MG63 (cell line): Measurements from ENCODE around the gene JPT2. TPM values are rescaled to one million over a fixed set of nuclear protein-coding genes. Genes with fewer than 3 reads are reported as not detected.
A peak's percentile ranks its signal among the peaks of the same experiment; 100 is the strongest.
"Not testable (repeated sequence)": the region's sequence is repeated elsewhere in the genome, so short reads cannot be mapped to it uniquely, and the experiment has no call there.

Experiments
- DNase-seq: peaks from one replicate; pipeline ENCODE4 v3.0.0-alpha.2; 2020
- H3K27me3 ChIP-seq: fragments of 250-450 bp; sonication (Bioruptor Pico); 2 replicates; pipeline ENCODE4 v1.5.1; 2020; ENCODE audit warnings: mild to moderate bottlenecking, moderate library complexity
- H3K36me3 ChIP-seq: fragments of 250-450 bp; sonication (Bioruptor Pico); 2 replicates; pipeline ENCODE4 v1.5.1; 2020; ENCODE audit warnings: mild to moderate bottlenecking, moderate library complexity
- H3K4me3 ChIP-seq: fragments of 250-450 bp; sonication (Bioruptor Pico); 2 replicates; pipeline ENCODE4 v1.5.1; 2020; ENCODE audit warnings: mild to moderate bottlenecking, moderate library complexity
- H3K9me3 ChIP-seq: fragments of 250-450 bp; sonication (Bioruptor Pico); 2 replicates; pipeline ENCODE4 v1.5.1; 2020; ENCODE audit warnings: mild to moderate bottlenecking, moderate library complexity
- total RNA-seq: library from RNA; depleted of rRNA; stranded (reverse); fragments of >200 nt; shearing (Covaris generic); gene quantifications from 2 replicates; pipeline ENCODE4 v1.2.3, GENCODE V29; 2014; ENCODE audit warnings: low replicate concordance

Gene JPT2
- total RNA-seq, 1 experiment from 2014 or later, result 129 TPM

DNA sequence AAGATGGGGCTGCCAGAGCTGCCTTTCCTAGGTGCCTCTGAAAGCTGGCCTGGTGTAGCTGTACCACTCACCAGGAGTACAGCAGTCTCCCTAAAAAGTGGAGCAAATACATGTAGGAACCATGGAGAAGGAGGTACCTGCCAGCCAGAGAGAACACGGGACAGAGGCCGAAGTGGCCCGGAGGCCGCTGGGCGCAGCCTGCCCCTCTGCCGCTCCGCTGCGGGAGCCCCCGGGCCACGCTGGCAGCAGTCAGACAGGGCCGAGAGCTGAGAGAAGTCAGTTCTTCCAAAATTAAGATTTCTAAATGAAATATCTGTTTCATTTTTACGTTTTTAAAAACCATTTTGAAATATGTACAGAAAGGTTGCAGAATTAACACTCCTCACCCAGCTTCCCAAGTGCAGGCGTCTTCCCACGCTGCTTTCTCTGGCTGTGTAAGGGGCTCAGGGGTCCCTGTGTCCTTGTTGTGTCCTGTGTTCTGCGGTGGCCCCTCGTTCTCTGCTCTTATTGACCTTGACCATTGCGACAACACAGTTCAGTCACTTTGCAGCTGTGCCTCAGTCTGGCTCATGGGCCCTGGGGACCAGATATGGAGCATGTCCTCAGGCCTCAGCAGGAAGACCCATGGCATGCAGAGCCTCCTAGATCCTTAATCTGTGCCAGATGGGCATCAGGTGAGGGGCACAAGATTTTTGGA, 32.9 kb downstream of the JPT2 start:
- no peak for DNase-seq
- H3K9me3 ChIP-seq, result no peaks in the 10 kb centered on the region
- H3K27me3 ChIP-seq, result no peaks in the 10 kb centered on the region
- H3K4me3 ChIP-seq, result no peak overlapping the region
- peaks cover 26% of the 10 kb centered on the region for H3K36me3 ChIP-seq

DNA sequence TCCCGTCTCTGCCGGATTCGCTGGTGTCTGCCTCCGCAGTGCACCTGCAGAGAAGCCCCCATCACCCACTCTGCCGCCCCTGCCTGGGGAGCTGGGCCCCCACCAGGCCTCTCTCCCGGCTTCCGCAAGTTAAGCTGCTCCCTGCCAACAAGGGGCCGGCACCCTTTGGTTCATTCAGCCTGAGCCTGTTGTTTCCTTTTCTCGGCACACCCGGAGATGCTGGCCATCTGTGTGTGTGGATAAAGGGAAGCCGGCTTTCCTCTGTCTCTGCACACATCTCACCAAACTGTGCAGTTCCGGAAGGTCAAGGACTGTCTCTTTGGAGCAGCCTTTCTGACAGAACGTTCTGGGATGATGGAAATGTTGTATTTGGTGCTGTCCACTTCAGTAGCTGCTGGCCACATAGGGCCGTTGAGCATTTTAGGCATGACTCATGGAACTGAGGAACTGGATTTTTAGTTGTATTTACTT, 34.7 kb downstream of the JPT2 start:
- H3K36me3 ChIP-seq, result peaks cover 19% of the 10 kb centered on the region
- no peaks in the 10 kb centered on the region for H3K9me3 ChIP-seq
- H3K4me3 ChIP-seq, result no peak overlapping the region
- no peak for DNase-seq
- H3K27me3 ChIP-seq, result no peaks in the 10 kb centered on the region

DNA sequence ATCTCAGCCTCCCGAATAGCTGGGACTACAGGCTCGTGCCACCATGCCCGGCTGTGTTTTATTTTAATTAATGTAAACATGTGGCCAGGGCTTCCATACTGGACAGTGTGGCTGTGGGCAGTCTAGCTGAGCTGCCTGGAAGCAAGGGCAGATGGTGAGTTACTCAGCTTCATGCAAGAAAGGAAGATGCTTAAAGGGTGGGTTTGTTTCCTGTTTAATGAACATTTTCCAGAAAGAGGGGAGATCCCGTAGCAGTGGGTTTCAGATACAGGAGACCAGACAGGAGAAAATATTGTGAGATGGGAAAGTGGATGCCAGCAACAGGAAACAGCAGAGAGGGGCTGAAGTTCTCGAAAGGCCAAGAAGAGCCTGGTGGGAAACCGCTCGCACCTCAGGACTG, 35.3 kb downstream of the JPT2 start:
- no peaks in the 10 kb centered on the region for H3K9me3 ChIP-seq
- no peaks in the 10 kb centered on the region for H3K27me3 ChIP-seq
- no peak overlapping the region for H3K4me3 ChIP-seq
- DNase-seq, result no peak
- H3K36me3 ChIP-seq, result peaks cover 15% of the 10 kb centered on the region

DNA sequence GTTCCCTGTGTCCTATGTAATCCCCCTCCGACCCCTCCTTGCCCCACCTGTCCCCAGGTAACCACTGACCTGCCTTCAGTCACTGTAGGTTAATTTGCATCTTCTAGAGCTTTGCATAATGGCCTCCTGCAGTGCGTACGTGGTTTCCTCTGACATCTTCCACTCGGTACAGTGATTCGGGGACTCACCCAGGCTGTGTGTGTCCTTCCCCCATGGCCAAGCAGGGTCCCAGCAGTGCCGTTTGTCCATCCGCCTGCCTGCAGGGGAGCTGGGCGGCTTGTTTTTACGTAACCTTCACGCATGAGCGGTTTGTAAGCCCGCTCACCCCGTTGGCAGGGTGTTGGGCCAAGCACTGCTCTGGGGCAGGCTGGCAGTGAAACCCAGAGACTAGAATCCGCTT, 35.9 kb downstream of the JPT2 start:
- H3K4me3 ChIP-seq, result no peak overlapping the region
- H3K36me3 ChIP-seq, result peaks cover 9% of the 10 kb centered on the region
- H3K9me3 ChIP-seq, result no peaks in the 10 kb centered on the region
- no peak for DNase-seq
- no peaks in the 10 kb centered on the region for H3K27me3 ChIP-seq

DNA sequence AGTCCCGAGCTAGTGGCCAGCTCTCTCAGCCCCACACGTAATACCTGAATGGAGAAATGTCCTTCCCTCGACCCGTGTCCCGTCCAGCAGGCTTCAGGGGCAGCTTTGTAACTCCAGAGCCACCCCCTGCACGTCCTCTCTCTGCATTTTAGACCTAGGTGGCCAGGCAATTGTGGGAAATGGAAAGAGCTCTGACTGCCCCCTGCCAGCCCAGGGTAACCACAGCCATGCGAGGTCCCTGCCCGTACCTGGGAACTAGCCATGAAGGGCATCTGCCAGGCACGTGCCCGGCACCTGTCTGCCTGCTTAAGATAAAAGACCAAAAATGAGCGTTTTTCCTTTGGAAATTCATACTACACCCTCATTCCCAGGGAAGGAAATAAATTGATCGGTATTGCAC, 37.1 kb downstream of the JPT2 start:
- Histone ChIP-seq H3K4me3 (no peak overlapping the region), H3K27me3 (no peaks in the 10 kb centered on the region)
- DNase-seq, result no peak

DNA sequence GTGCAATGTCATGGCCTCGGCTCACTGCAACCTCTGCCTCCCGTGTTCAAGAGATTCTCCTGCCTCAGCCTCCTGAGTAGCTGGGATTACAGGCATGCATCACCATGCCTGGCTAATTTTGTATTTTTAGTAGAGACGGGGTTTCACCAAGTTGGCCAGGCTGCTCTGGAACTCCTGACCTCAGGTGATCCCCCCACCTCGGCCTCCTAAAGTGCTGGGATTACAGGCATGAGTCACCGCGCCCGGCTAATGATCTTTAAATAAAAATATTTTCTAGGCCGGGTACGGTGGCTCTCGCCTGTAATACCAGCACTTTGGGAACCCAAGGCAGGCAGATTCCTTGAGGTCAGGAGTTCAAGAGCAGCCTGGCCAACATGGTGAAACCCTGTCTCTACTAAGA, 40.2 kb downstream of the JPT2 start:
- H3K27me3 ChIP-seq, DNase-seq, H3K9me3 ChIP-seq, H3K4me3 ChIP-seq: not testable (repeated sequence)
- H3K36me3 ChIP-seq, result peaks cover 16% of the 10 kb centered on the region

More for the DNA sequence above, 37.1 kb downstream of the JPT2 start:
- Histone ChIP-seq H3K36me3 (peaks cover 11% of the 10 kb centered on the region), H3K9me3 (no peaks in the 10 kb centered on the region)

DNA sequence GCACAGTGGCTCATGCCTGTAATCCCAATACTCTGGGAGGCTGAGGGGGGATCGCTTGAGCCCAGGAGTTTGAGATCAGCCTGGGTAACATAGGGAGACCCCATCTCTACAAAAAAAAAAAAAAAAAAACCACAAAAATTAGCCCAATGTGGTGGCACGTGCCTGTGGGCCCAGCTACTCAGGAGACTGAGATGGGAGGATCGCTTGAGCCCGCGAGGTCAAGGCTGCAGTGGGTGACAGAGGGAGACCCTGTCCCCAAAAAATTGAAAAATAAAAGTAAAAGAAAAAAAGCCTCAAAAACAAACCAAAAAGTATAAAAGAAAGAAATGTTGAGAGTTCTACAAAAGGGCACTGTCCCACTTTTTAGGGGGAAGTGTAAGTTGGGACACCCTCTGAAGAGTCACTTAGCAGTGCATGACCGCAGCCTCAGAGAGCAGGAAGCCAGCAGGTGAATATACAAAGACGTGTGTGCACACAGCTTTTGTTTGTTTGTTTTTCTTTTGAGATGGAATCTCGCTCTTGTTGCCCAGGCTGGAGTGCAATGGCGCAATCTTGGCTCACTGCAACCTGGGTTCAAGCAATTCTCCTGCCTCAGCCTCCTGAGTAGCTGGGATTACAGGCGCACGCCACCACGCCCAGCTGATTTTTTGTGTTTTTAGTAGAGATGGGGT, 41.6 kb downstream of the JPT2 start:
- DNase-seq, H3K4me3 ChIP-seq, H3K27me3 ChIP-seq, H3K9me3 ChIP-seq: not testable (repeated sequence)
- H3K36me3 ChIP-seq, result peaks cover 16% of the 10 kb centered on the region

DNA sequence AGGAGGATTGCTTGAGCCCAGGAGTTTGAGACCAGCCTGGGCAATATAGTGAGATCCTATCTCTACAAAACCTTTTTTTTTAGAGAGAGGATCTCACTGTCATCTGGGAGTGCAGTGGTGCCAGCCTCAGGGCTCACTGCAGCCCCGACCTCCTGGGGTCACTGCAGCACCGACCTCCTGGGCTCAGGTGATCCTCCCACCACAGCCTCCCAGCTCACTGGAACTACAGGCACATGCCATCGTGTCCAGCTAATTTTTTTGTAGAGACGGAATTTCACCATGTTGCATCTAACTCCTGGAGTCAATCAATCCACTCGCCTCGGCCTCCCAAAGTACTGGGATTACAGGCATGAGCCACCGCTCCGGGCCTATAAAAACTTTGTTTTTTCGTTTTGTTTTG, 43.3 kb downstream of the JPT2 start:
- Histone ChIP-seq H3K36me3 (peaks cover 23% of the 10 kb centered on the region), H3K27me3 (no peaks in the 10 kb centered on the region)
- DNase-seq, result no peak

DNA sequence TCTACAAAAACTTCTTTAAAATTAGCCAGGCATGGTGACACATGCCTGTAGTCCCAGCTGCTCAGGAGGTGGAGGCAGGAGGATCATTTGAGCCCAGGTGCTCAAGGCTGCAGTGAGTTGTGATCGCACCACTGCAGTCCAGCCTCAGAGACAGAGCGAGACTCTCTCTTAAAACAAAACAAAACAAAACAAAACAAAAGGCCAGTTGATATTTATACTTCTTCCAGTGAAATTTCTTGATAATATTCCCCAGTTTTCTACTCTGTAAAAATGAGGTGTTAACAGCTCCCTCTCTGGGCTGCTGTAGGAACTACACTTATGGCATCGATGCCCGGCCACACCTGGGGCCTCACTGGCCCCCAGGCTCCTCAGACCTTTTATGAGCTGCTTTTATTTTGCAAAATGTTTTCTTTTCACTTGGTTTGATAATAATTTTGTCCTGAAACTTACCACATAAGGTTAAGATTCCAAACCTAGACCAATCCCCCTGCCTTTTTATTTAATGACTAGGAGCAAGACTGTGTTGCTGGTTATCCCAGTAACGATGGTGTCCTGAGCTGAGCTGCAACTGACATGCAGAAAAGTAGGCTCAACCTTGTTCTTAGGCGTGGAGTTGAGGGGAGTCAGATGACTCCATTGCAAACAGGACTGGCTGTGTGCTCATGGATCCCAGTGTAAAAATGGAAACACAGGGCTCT, 45.5 kb downstream of the JPT2 start:
- peak; percentile 38 for DNase-seq
- peaks cover 39% of the 10 kb centered on the region for H3K36me3 ChIP-seq
- H3K27me3 ChIP-seq, result no peaks in the 10 kb centered on the region
- no peak overlapping the region for H3K4me3 ChIP-seq
- H3K9me3 ChIP-seq, result no peaks in the 10 kb centered on the region

More for the DNA sequence above, 43.3 kb downstream of the JPT2 start:
- H3K4me3 ChIP-seq, result no peak overlapping the region
- no peaks in the 10 kb centered on the region for H3K9me3 ChIP-seq

DNA sequence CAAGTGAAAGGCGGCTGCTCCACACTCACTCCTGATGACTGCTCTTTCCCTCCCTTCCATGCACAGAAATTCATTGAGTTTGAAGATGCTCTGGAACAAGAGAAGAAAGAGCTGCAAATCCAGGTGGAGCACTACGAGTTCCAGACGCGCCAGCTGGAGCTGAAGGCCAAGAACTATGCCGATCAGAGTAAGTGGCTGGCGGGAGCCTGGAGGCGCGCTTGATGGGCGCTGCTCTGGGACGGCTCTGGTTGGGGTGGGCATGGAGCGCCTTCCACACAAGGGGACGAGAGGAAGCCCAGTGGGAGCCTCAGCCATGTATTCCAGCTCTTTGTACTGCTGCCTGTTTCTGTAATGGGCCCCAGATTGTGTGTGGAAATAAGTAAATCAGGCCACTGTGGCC, 46.4 kb downstream of the JPT2 start:
- Histone ChIP-seq H3K9me3 (no peaks in the 10 kb centered on the region), H3K27me3 (no peaks in the 10 kb centered on the region), H3K4me3 (no peak overlapping the region), H3K36me3 (peaks cover 44% of the 10 kb centered on the region)
- no peak for DNase-seq

DNA sequence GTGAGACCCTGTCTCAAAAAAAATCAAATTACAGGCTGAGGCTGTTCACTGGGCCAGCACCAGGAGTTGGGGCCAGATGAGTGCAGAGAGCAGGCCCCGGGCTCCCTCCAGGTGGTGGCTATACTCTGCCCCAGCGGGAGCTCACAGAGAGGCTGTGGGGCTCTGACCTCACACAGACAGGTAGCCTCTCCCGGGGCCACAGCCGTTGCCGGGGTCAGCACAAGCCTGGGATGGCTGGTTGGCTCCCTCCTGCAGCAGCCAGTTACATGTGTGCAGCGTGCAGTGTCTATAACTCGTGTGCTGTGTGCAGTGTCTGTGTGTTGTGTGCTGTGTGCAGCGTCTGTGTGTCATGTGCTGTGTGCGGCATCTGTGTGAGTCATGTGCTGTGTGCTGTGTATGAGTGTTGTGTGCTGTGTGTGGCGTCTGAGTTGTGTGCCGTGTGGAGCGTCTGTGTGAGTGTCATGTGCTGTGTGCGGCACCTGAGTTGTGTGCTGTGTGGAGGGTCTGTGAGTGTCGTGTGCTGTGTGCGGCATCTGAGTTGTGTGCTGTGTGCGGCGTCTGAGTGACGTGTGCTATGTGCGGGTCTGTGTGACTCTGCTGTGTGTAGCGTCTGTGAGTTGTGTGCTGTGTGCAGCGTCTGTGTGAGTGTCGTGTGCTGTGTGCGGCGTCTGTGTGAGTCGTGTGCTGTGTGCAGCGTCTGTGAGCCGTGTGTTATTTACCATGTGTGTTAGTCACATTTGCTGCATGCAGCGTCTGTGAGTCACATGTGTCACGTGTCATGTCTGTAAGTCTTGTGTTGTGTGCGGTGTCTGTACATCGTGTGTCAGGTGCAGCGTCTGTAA, 48.8 kb downstream of the JPT2 start:
- no peaks in the 10 kb centered on the region for H3K27me3 ChIP-seq
- no peak overlapping the region for H3K4me3 ChIP-seq
- DNase-seq, result no peak
- no peaks in the 10 kb centered on the region for H3K9me3 ChIP-seq
- peaks cover 47% of the 10 kb centered on the region for H3K36me3 ChIP-seq

DNA sequence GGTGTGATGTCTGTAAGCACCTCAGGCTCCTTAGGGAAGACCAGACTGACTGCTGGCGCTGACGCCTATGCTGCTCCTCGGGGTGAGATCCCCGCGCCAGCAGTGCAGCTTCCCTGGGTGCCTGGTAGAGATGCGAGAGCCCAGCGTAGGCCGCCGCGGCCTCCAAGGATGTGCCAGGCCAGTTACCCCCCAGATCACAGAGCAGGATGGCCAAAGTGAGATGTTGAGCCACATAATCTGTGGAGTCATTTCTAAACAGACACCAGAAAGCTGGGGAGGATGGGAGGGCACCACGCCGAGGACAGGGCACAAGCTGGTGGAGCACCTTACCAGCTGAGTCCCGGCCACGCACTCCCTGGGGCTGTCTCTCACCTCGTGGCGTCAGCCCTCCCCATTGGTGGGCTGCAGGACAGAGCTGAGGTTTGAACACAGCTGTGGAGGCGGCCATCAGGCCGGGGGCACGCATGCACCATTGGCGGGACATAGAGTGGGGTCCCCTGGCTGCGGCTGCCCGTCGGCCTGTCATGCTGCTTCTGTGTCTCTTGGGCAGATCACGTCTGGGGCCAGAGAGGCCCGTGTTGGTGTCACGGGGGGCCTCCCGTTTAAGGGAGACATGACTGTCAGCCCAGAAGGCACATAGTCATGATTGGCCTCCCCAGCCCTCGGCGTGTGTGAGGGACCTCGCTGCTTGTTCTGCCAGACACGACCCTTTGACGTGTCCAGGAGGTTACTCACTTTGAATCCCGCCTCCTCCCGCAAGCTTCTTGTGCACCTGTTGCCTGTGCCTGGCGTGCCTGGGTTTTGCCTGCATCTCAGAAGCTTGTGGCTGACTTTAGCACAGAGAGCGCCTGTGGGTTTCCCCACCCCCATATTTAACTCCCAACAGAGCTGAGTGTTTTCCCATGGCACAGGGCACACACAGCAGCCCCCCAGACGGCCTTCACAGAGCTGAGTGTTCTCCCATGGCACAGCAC, 49.9 kb downstream of the JPT2 start:
- no peaks in the 10 kb centered on the region for H3K27me3 ChIP-seq
- no peak overlapping the region for H3K4me3 ChIP-seq
- DNase-seq, result no peak
- H3K9me3 ChIP-seq, result no peaks in the 10 kb centered on the region
- peaks cover 53% of the 10 kb centered on the region for H3K36me3 ChIP-seq

DNA sequence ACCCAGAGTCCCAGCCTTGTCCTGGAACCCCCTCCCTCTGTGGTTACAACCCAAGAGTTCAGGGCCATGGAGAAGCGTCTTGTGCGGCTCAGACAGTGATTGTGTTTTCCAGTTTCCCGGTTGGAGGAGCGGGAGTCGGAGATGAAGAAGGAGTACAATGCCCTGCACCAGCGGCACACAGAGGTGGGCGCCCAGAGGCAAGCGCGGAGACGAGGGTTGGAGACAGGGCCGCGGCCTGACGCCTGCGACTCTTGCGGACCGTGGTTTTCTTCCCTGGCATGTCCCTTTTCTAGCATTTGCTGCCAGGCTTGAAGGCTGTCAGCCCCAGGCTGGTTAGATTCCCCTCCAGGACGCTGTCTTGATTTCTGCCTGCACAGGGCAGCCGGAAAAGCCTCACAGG, 50.9 kb downstream of the JPT2 start:
- Histone ChIP-seq H3K36me3 (peaks cover 63% of the 10 kb centered on the region), H3K4me3 (no peak overlapping the region), H3K9me3 (no peaks in the 10 kb centered on the region), H3K27me3 (no peaks in the 10 kb centered on the region)
- no peak for DNase-seq

DNA sequence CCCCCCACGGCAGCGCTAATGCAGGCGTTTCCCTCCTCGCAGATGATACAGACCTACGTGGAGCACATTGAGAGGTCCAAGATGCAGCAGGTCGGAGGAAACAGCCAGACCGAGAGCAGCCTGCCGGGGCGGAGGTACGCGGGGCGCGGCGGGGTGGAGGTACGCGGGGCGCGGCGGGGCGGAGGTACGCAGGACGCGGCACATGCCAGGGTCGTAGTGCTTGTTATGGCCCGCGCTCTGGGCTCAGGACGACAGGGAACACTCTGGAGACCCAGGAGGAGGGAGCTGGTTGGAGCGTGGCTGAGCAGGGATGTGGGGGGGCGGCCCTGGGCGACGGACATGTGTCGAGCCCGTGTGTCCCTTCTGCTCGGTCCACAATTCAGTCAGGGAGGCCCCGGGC, 51.4 kb downstream of the JPT2 start:
- H3K9me3 ChIP-seq, result no peaks in the 10 kb centered on the region
- no peak for DNase-seq
- H3K36me3 ChIP-seq, result peaks cover 64% of the 10 kb centered on the region
- H3K4me3 ChIP-seq, result no peak overlapping the region
- H3K27me3 ChIP-seq, result no peaks in the 10 kb centered on the region

DNA sequence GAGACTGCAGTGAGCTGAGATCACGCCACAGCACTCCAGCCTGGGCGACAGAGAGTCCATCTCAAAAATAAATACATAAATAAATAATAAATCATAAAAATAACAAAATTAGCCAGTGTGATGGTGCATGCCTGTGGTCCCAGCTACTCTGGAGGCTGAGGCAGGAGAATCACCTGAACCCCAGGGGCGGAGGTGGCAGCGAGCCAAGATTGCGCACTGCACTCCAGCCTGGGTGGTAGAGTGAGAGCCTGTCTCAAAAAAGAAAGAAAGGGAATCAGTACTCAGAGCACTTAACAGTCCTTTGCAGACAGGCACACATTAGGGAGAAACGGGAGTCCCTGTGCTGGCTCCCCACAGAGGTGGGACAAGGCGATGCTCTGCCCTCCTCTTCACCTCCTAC, 53.0 kb downstream of the JPT2 start:
- peaks cover 6% of the 10 kb centered on the region; the same call in 1 of the 2 replicates for H3K9me3 ChIP-seq
- peaks cover 62% of the 10 kb centered on the region for H3K36me3 ChIP-seq
- no peaks in the 10 kb centered on the region for H3K27me3 ChIP-seq
- no peak overlapping the region for H3K4me3 ChIP-seq
- DNase-seq, result no peak

DNA sequence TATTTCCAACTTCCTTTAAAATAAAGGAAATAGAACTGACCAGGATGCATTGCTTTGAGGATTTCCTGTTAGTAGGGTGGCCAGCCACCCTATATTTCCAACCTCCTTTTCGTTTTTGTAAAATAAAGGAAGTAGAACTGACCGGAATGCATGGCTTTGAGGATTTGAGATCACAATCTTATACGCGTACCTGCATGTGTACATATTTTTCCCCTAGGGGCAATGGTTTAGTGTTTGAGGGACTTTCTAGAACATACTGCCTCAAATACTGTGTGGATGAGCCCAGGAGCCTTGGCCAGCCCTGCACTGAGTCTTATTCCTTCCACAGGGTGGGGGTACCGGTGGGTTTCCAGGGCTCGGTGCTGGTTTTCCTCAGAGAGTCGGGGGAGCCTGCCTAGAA, 53.5 kb downstream of the JPT2 start:
- Histone ChIP-seq H3K9me3 (peaks cover 6% of the 10 kb centered on the region; the same call in 1 of the 2 replicates), H3K36me3 (peaks cover 58% of the 10 kb centered on the region)
- no peak for DNase-seq

More for the DNA sequence above, 53.5 kb downstream of the JPT2 start:
- Histone ChIP-seq H3K4me3 (no peak overlapping the region), H3K27me3 (no peaks in the 10 kb centered on the region)
